ENCODE results near the gene TCEAL4.
"Not testable (repeated sequence)": the region's sequence is repeated elsewhere in the genome, so short reads cannot be mapped to it uniquely, and the experiment has no call there.

Gene TCEAL4

GRCh38 chrX:103585411-103586313 is at the start of gene TCEAL4:
TCEAL4 (plus strand) TSS chrX:103585515; CDS start chrX:103586676, 1,161 bp downstream.
- DNase-seq = no peak

GRCh38 chrX:103536071-103536470 is 49.2 kb upstream of the TCEAL4 start:
- no peak for DNase-seq

GRCh38 chrX:103536732-103537131 is 48.6 kb upstream of the TCEAL4 start:
- no peak for DNase-seq

- no peak for DNase-seq
These were observed 47.4 kb upstream of the TCEAL4 start for GRCh38 chrX:103537871-103538387.

GRCh38 chrX:103538728-103539127 is 46.6 kb upstream of the TCEAL4 start:
- DNase-seq = no peak

GRCh38 chrX:103539695-103540094 is 45.6 kb upstream of the TCEAL4 start:
- DNase-seq = no peak

GRCh38 chrX:103540145-103540544 is 45.2 kb upstream of the TCEAL4 start:
- DNase-seq = no peak

GRCh38 chrX:103549916-103550315 is 35.4 kb upstream of the TCEAL4 start:
- DNase-seq = no peak

GRCh38 chrX:103550415-103551051 is 34.8 kb upstream of the TCEAL4 start:
- no peak for DNase-seq

- no peak for DNase-seq
These were observed 33.1 kb upstream of the TCEAL4 start for GRCh38 chrX:103552236-103552635.

GRCh38 chrX:103554687-103555424 is 30.5 kb upstream of the TCEAL4 start:
- DNase-seq = no peak

GRCh38 chrX:103556963-103557612 is 28.2 kb upstream of the TCEAL4 start:
- DNase-seq = no peak

- no peak for DNase-seq
These were observed 25.1 kb upstream of the TCEAL4 start for GRCh38 chrX:103560256-103560655.

- DNase-seq = no peak
These were observed 22.5 kb upstream of the TCEAL4 start for GRCh38 chrX:103562801-103563200.

GRCh38 chrX:103565197-103565596 is 20.1 kb upstream of the TCEAL4 start:
- DNase-seq = no peak

- DNase-seq = no peak
These were observed 19.6 kb upstream of the TCEAL4 start for GRCh38 chrX:103565752-103566151.

- no peak for DNase-seq
These were observed 14.2 kb upstream of the TCEAL4 start for GRCh38 chrX:103571121-103571520.

- DNase-seq = no peak
These were observed 13.6 kb upstream of the TCEAL4 start for GRCh38 chrX:103571726-103572125.

GRCh38 chrX:103573202-103573601 is 12.1 kb upstream of the TCEAL4 start:
- no peak for DNase-seq

- DNase-seq = no peak
These were observed 719 bp upstream of the TCEAL4 start for GRCh38 chrX:103584596-103584995.

GRCh38 chrX:103586314-103586646 is 965 bp downstream of the TCEAL4 start:
- no peak for DNase-seq

GRCh38 chrX:103586659-103587058 is 1.3 kb downstream of the TCEAL4 start:
- no peak for DNase-seq

GRCh38 chrX:103592295-103592694 is 7.0 kb downstream of the TCEAL4 start:
- not testable (repeated sequence) for DNase-seq

Measured in NK-92 treated with Interleukin-12 subunit alpha and Interleukin-12 subunit beta, amount 100 ng/mL, for 24 hours (cell line).